Stimulated activated CD8-positive, alpha-beta memory T cell treated with anti-CD3 and anti-CD28 coated beads, Interleukin-7, amount 100 ng/mL, for 48 hours (primary cell): ENCODE measurements around the gene IL19.
"Not testable (repeated sequence)": the region's sequence is repeated elsewhere in the genome, so short reads cannot be mapped to it uniquely, and the experiment has no call there.

Source experiments
- DNase-seq, 2 donors: peaks; one replicate each; pipeline ENCODE4 v3.0.0-alpha.2; 2020; ENCODE audit warnings: low read depth in 1 of 2; ENCODE audit errors: extremely low read depth in 1 of 2

Gene IL19

GRCh38 chr1:206772243-206772937 is 1.8 kb downstream of the IL19 start, which contains the start of gene IL10:
IL10 (minus strand) TSS chr1:206772494; CDS start chr1:206772435, 59 bp downstream.
- DNase-seq: no peak

DNA sequence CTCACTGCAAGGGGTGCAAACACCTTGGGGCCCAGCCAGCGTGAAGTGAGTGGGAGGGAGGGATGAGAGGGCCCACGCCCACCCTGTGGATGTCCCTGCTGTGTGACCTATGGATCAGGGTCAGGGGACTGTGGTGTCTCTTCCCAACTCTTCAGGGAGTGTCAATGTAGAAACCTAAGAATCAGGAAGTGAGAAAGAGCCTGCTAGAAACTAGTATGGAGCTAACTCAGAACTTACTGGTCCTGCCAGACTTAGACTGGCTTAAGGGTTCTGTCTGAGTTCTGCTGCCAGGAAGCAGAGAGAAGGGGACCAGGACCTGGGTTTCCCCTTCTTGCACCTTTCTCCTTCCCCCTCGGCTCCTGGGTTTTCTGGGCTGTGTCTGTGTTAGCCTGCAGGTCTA is 3.5 kb downstream of the IL19 start:
- DNase-seq: no peak

GRCh38 chr1:206776229-206776628 is 5.7 kb downstream of the IL19 start:
- no peak for DNase-seq

- DNase-seq: no peak
These were observed 7.5 kb downstream of the IL19 start for GRCh38 chr1:206778031-206778430.

DNA sequence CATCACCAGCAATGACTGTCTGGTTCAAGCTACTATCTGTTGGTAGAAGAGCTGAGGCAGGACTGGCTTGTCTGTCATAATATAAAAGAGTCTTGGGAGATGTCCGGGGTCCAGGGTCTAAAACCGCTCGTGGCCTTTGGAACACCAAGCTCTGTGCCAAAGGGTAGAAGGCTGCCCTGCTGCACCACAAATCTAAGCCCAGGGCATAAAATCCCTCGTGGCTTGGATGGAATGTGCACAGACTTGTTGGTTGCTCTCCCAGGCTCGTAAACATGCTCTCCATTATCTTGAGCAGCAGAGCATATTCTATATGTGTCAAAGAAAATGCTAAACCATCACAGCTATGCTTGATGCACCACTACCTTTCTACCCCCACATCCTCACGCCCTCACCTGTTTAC is 8.3 kb downstream of the IL19 start:
- not testable (repeated sequence) for DNase-seq

- no peak for DNase-seq
These were observed 9.1 kb downstream of the IL19 start for GRCh38 chr1:206779638-206780037.

DNA sequence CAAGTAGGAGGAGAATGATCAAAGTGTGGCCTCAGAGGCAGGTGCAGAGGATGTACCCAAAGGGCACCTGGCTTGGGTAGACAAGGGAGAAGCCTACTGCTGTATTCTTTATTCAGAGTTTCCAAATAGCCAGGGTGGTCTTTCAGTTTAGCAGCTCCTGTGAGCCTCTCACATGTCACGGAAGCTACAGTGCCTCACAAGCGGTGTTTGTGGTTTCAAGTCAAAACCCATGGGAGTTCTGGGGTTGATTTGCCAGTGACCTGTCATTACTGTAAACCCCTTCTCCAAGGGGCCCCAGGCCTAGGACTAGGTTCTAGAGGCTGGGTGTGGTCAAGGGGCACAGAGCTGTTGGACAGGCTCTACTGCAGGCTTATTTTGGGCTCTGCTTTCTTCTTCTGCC is 11.9 kb downstream of the IL19 start:
- DNase-seq: no peak

DNA sequence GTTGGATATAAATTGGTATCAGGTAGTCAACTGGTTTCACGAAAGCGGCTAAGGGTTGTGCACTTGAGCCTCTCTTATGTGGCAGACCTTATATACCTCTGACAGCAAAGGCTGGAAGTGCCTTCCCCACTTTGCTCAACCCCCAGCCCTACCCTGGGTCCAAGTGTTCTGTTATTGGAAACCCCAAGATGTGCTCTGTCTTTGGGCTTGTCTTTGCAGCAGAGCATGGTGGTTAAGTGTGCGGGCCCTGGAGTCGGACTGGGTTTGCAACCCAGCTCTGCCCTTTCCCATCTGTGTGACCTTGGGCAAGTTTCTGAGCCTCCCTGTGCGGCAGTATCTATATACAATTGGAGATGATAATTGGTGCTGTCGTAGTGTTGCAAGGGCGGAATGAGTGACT is 12.9 kb downstream of the IL19 start:
- DNase-seq: no peak

GRCh38 chr1:206784471-206784903 is 13.9 kb downstream of the IL19 start:
- peak; percentile 76 to 91 for DNase-seq

DNA sequence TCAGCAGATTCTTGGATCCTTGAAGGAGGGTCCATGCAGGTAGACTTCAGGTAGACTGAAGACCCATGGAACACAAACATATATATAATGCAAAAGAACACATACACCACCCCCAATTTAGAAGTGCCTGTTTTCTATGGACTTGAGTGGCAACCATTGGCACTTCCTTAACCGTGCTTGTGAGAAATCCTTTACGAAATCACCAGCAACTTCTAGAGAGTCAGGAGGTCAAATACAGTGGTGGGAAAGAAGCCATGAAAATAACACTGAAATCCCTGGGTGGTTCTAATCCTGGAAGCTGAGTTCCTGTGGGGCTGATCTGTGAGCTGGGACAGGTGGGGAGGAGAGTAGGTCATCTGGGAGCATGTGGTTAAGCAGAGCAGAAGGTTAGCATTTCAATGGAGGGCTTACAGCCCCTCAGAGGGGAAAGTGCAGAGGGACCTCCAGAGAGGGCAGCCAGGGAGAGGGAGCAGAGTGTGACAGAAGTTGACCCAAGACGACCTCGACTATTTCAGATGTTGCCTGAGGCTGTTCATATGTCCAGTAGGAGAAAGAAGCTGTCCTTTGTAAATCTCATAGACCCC is 14.7 kb downstream of the IL19 start:
- DNase-seq: no peak

GRCh38 chr1:206786212-206786886 is 15.8 kb downstream of the IL19 start:
- DNase-seq: no peak

DNA sequence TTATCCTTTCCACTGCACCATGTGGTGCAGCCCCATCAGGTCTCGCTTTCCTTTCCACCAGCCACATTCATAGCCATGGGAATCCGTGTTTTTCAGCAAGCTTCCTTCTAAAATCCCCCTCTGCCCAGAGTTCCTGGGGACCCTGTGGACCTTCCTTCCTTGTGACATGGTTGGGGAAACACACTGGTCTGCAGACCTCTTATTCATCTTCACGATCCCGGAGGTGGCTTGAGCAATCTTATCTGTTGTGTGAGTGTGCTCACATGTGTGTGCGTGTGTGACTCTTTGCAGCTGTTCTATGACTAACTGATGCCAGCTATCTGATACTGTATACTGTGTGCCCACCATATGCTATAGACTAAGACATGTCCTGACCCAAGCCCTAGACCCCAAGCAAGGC is 17.3 kb downstream of the IL19 start:
- no peak for DNase-seq

- DNase-seq: no peak
These were observed 18.0 kb downstream of the IL19 start for GRCh38 chr1:206788487-206789050.

- DNase-seq: no peak
These were observed 20.1 kb downstream of the IL19 start for GRCh38 chr1:206790502-206791250.

- DNase-seq: peak in 1 of 2 donors; percentile 69
These were observed 22.5 kb downstream of the IL19 start for GRCh38 chr1:206792939-206793607.

DNA sequence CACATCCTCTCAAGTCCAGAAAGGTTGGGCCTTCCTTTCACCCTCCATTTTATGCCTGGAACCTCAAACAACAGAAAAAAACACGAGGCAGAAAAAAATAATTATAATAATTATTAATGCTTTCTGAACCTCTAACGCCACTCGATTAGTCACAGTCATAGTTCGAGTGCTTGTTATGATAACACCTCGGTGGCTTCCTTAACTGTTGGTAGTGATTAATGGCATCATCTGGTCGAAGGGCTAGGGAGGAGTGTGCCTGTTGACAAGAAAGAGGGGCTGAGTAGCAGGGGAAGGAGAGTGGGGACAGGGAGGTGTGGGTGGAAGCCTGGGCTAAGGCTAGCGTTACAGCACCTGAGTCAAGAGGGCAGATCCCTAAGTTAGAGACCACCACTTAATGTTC is 23.0 kb downstream of the IL19 start:
- no peak for DNase-seq

- peak in 1 of 2 donors; percentile 65 for DNase-seq
These were observed 23.8 kb downstream of the IL19 start for GRCh38 chr1:206794294-206794908.

DNA sequence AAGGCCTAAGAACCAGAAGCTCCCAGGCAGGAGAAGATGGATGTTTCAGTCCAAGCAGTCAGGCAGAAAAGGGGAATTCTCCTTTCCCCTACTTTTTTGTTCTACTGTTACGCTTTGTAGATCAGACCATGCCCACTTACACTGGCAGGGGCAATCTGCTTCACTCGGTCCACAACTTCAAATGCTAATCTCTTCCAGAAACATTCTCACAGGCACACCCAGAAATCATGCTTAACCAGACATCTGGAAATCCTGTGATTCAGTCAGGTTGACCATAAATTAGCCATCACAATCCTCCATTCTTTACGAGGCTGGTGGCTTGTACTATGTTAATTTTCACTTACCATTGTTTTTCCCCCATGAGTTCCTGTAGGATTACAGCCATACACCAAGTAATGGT is 25.5 kb downstream of the IL19 start:
- no peak for DNase-seq

GRCh38 chr1:206796981-206797402 is 26.4 kb downstream of the IL19 start:
- DNase-seq: no peak
